Hepatocyte (in vitro differentiated cells): Measurements from ENCODE around the gene FILIP1. TPM values are rescaled to one million over a fixed set of nuclear protein-coding genes. Genes with fewer than 3 reads are reported as not detected.

Experiments
- DNase-seq: peaks from one replicate; pipeline ENCODE4 v3.0.0-alpha.2; 2016; ENCODE audit warnings: low spot score
- H2AFZ ChIP-seq: fragments of 200-600 bp; sonication (generic); 2 replicates; pipeline ENCODE4 v1.6.0; 2016; ENCODE audit warnings: antibody characterized with exemption, mild to moderate bottlenecking
- H3K27ac ChIP-seq: fragments of 200-600 bp; sonication (generic); 2 replicates; pipeline ENCODE4 v1.5.1; 2016; ENCODE audit warnings: mild to moderate bottlenecking
- H3K27me3 ChIP-seq: fragments of 200-600 bp; sonication (generic); 2 replicates; pipeline ENCODE4 v1.6.1; 2016
- H3K36me3 ChIP-seq: fragments of 200-600 bp; sonication (generic); replicated peaks from 2 replicates; pipeline ENCODE4 v1.5.1; 2016; ENCODE audit warnings: low read depth; ENCODE audit not compliant: insufficient read depth
- H3K4me1 ChIP-seq: fragments of 200-600 bp; sonication (generic); 2 replicates; pipeline ENCODE4 v1.5.1; 2016; ENCODE audit warnings: mild to moderate bottlenecking, moderate library complexity; ENCODE audit not compliant: insufficient read depth
- H3K4me2 ChIP-seq: fragments of 200-600 bp; sonication (generic); 2 replicates; pipeline ENCODE4 v1.6.0; 2016
- H3K4me3 ChIP-seq: fragments of 200-600 bp; sonication (generic); 2 replicates; pipeline ENCODE4 v1.5.1; 2016; ENCODE audit warnings: mild to moderate bottlenecking
- H3K79me2 ChIP-seq: fragments of 200-600 bp; sonication (generic); 2 replicates; pipeline ENCODE4 v1.6.0; 2017; ENCODE audit warnings: mild to moderate bottlenecking
- H3K9me2 ChIP-seq: fragments of 200-600 bp; sonication (generic); replicated peaks from 2 replicates; pipeline ENCODE4 v1.6.0; 2017; ENCODE audit warnings: mild to moderate bottlenecking; ENCODE audit not compliant: insufficient read depth
- H3K9me3 ChIP-seq: fragments of 200-600 bp; sonication (generic); 2 replicates; pipeline ENCODE4 v1.5.1; 2016; ENCODE audit warnings: low read depth, mild to moderate bottlenecking
- H4K20me1 ChIP-seq: fragments of 200-600 bp; sonication (generic); 2 replicates; pipeline ENCODE4 v1.6.0; 2016; ENCODE audit warnings: mild to moderate bottlenecking; ENCODE audit not compliant: insufficient read depth, poor library complexity, severe bottlenecking
- CTCF ChIP-seq: fragments of 200-600 bp; sonication (generic); IDR thresholded peaks from 2 replicates; pipeline ENCODE4 v1.5.1; 2016; ENCODE audit warnings: antibody characterized with exemption, mild to moderate bottlenecking; ENCODE audit not compliant: poor library complexity
- EZH2 ChIP-seq: fragments of 200-600 bp; sonication (generic); IDR thresholded peaks from 2 replicates; pipeline ENCODE4 v1.6.1; 2016; ENCODE audit warnings: antibody characterized with exemption, mild to moderate bottlenecking, borderline replicate concordance
- EZH2phosphoT487 ChIP-seq: fragments of 200-600 bp; sonication (generic); IDR thresholded peaks from one replicate; pipeline ENCODE4 v1.6.1; 2018; ENCODE audit warnings: antibody characterized with exemption, mild to moderate bottlenecking, low read depth, moderate library complexity; ENCODE audit not compliant: unreplicated experiment, severe bottlenecking
- WGBS: methylation state at CpG from one replicate; pipeline ENCODE4 v1.1.6; 2016; ENCODE audit warnings: low lambda C conversion rate; ENCODE audit errors: missing lambda C conversion rate; 5-methylcytosine and 5-hydroxymethylcytosine counted together
- polyA plus RNA-seq: library from polyadenylated mRNA; unstranded; fragments of >200 nt; fragmentation: Nextera tagmentation; extraction: Ambion mirVana; gene quantifications from 2 replicates; pipeline ENCODE4 v1.2.1, GENCODE V29; 2016
- total RNA-seq: library from RNA; depleted of rRNA; stranded (reverse); fragments of >200 nt; gene quantifications from 2 replicates; pipeline ENCODE4 v1.2.3, GENCODE V29; 2014

Gene FILIP1
- total and polyA plus RNA-seq, 2 experiments from 2014 or later, result 4.1 to 6.0 TPM

- H3K4me3 ChIP-seq, result no peak overlapping the region
- no peaks in the 10 kb centered on the region for H4K20me1 ChIP-seq
- H3K27me3 ChIP-seq, result no peaks in the 10 kb centered on the region
- H3K36me3 ChIP-seq, result no peaks in the 10 kb centered on the region
- DNase-seq, result no peak
- no peaks in the 10 kb centered on the region for H3K9me3 ChIP-seq
- no peak for TF ChIP-seq EZH2
- no peak for TF ChIP-seq EZH2phosphoT487
- no peak for TF ChIP-seq CTCF
- no peaks in the 10 kb centered on the region for H3K4me1 ChIP-seq
- peaks cover 5% of the 10 kb centered on the region for H3K79me2 ChIP-seq
- H3K27ac ChIP-seq, result no peak overlapping the region
- H2AFZ ChIP-seq, result no peak overlapping the region
- no peak overlapping the region for H3K4me2 ChIP-seq
- no peaks in the 10 kb centered on the region for H3K9me2 ChIP-seq
Measured at GRCh38 chr6:75478929-75479328, 14.7 kb downstream of the FILIP1 start.

GRCh38 chr6:75472885-75473284, 20.7 kb downstream of the FILIP1 start:
- Histone ChIP-seq H2AFZ (no peak overlapping the region), H3K27me3 (no peaks in the 10 kb centered on the region), H3K36me3 (no peaks in the 10 kb centered on the region), H3K79me2 (no peaks in the 10 kb centered on the region), H3K4me3 (no peak overlapping the region), H3K27ac (no peak overlapping the region), H4K20me1 (no peaks in the 10 kb centered on the region), H3K4me1 (no peaks in the 10 kb centered on the region), H3K9me2 (no peaks in the 10 kb centered on the region), H3K9me3 (no peaks in the 10 kb centered on the region), H3K4me2 (no peak overlapping the region)
- no peak for TF ChIP-seq CTCF
- TF ChIP-seq EZH2phosphoT487, result no peak
- TF ChIP-seq EZH2, result no peak
- 93% methylated on average over 1 of the region's 1 CpG for WGBS
- no peak for DNase-seq

GRCh38 chr6:75467966-75468365, 25.6 kb downstream of the FILIP1 start:
- H3K79me2 ChIP-seq, result peaks cover 6% of the 10 kb centered on the region
- H3K27me3 ChIP-seq, result no peaks in the 10 kb centered on the region
- H3K4me3 ChIP-seq, result no peak overlapping the region
- no peaks in the 10 kb centered on the region for H4K20me1 ChIP-seq
- H3K4me2 ChIP-seq, result no peak overlapping the region
- H3K36me3 ChIP-seq, result no peaks in the 10 kb centered on the region
- WGBS, result 71% methylated on average over 3 of the region's 3 CpGs
- no peaks in the 10 kb centered on the region for H3K9me3 ChIP-seq
- H2AFZ ChIP-seq, result no peak overlapping the region
- H3K4me1 ChIP-seq, result no peaks in the 10 kb centered on the region
- TF ChIP-seq EZH2 (no peak), CTCF (no peak), EZH2phosphoT487 (no peak)
- DNase-seq, result no peak
- H3K27ac ChIP-seq, result no peak overlapping the region
- no peaks in the 10 kb centered on the region for H3K9me2 ChIP-seq

GRCh38 chr6:75467284-75467683, 26.3 kb downstream of the FILIP1 start:
- Histone ChIP-seq H3K9me2 (no peaks in the 10 kb centered on the region), H3K27me3 (no peaks in the 10 kb centered on the region), H3K79me2 (peaks cover 6% of the 10 kb centered on the region), H3K27ac (no peak overlapping the region), H3K4me2 (no peak overlapping the region), H2AFZ (no peak overlapping the region), H3K4me3 (no peak overlapping the region), H3K36me3 (no peaks in the 10 kb centered on the region), H3K9me3 (no peaks in the 10 kb centered on the region), H4K20me1 (no peaks in the 10 kb centered on the region), H3K4me1 (no peaks in the 10 kb centered on the region)
- WGBS, result 93% methylated on average over 4 of the region's 4 CpGs
- no peak for DNase-seq
- TF ChIP-seq EZH2phosphoT487 (no peak), EZH2 (no peak), CTCF (no peak)
